NK-92 (cell line): ENCODE measurements around the gene SSTR5.
"Not testable (repeated sequence)": the region's sequence is repeated elsewhere in the genome, so short reads cannot be mapped to it uniquely, and the experiment has no call there.

Experiments used
- DNase-seq: peaks from one replicate; lab custom pipeline; 2025; ENCODE audit not compliant: unreplicated experiment; lab: John Stamatoyannopoulos, UW

The SSTR5 gene

GRCh38 chr16:1073566-1074378, 1.2 kb downstream of the SSTR5 start:
- no peak for DNase-seq

GRCh38 chr16:1074379-1074649, 1.8 kb downstream of the SSTR5 start:
- no peak for DNase-seq

GRCh38 chr16:1075546-1075945, 3.0 kb downstream of the SSTR5 start:
- DNase-seq: no peak

- no peak for DNase-seq
Measured at GRCh38 chr16:1076801-1077576, 4.4 kb downstream of the SSTR5 start.

GRCh38 chr16:1077877-1078578, 5.5 kb downstream of the SSTR5 start:
- no peak for DNase-seq

- DNase-seq: no peak
Measured at GRCh38 chr16:1078579-1079021, 6.1 kb downstream of the SSTR5 start.

GRCh38 chr16:1079341-1079740, 6.8 kb downstream of the SSTR5 start:
- DNase-seq: no peak

GRCh38 chr16:1079786-1080525, 7.4 kb downstream of the SSTR5 start:
- DNase-seq: no peak

- no peak for DNase-seq
Measured at GRCh38 chr16:1080801-1081733, 8.5 kb downstream of the SSTR5 start.

GRCh38 chr16:1081734-1082265, 9.3 kb downstream of the SSTR5 start:
- DNase-seq: no peak

GRCh38 chr16:1082266-1082951, 9.9 kb downstream of the SSTR5 start:
- no peak for DNase-seq

- DNase-seq: no peak
Measured at GRCh38 chr16:1082952-1083675, 10.6 kb downstream of the SSTR5 start.

- no peak for DNase-seq
Measured at GRCh38 chr16:1084971-1085370, 12.4 kb downstream of the SSTR5 start.

- DNase-seq: not testable (repeated sequence)
Measured at GRCh38 chr16:1086443-1086842, 13.9 kb downstream of the SSTR5 start.

- no peak for DNase-seq
Measured at GRCh38 chr16:1088295-1089170, 16.0 kb downstream of the SSTR5 start.

GRCh38 chr16:1089439-1089821, 16.9 kb downstream of the SSTR5 start:
- DNase-seq: no peak

- DNase-seq: no peak
Measured at GRCh38 chr16:1089822-1090619, 17.5 kb downstream of the SSTR5 start.
